Amygdala (tissue), 56 donors: ENCODE results near the gene KRTAP2-1.
"Not testable (repeated sequence)": the region's sequence is repeated elsewhere in the genome, so short reads cannot be mapped to it uniquely, and the experiment has no call there.

Experiments used
- DNase-seq, 56 donors: peaks; one replicate each; lab custom pipeline; 2025; lab: John Stamatoyannopoulos, UW

Gene KRTAP2-1

DNA sequence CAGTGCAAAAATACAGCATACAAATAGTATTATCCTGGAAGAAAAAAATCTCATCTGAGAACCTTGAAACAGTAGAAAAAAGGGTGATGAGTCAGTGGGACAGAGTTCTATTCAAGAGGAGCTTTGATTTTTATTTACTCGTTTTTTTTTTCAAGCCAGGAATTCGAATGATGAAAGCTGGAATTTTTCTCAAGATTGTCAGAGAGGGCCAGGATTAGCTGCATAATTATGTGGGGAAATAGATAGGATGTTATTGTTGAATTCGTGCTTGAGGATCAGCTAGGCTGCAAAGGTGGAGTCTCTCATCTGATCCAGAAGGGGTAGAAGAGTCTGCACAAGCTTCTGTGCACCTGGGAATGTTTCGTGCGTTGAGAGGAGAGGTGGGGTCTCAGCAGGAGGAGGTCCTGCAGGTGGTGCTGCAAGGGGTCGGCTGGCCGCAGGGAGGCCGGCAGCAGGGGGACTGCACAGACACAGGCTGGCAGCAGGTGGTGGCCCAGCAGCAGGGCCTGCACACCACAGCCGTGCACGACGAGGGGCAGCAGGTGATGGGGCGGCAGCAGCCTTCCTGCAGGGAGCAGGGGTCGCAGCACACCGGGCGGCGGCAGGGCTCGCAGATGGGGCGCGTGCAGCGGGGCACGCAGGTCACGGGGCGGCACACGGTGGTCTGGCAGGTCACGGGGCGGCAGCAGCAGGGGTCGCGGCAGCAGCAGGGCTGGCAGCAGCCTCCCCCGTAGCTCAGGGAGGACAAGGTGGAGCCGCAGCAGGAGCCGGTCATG lies 12.3 kb upstream of the KRTAP2-1 start:
- not testable (repeated sequence) for DNase-seq

DNA sequence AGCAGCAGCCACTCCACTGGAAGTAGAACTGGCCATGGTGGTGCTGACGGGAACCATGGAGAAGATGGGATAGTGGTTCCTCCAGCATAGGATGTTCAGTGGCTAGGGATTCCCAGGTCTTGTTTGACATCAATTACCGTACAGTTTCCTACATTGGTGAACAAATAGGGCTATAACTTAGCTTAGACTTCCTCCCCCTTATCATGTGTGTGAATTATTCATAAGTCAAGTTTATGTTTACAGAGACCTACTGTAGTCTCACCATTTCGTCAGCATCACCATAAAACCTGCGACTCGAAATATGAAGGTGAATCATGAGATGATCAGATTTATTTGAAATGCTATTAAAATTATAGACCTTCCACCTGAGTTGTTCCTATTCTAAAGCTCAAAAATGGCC lies 11.6 kb upstream of the KRTAP2-1 start:
- no peak for DNase-seq

DNA sequence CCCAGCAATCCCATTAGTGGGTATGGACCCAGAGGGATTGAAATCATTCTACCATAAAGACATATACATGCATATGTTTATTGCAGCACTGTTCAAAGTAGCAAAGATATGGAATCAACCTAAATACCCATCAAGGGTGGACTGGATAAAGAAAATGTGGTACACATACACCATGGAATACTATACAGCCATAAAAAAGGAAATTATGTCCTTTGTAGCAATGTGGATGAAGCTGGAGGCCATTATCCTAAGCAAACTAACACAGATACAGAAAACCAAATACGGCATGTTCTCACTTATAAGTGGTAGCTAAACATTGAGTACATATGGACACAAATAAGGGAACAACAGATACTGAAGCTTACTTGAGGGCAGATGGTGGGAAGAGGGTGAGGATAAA lies 10.4 kb upstream of the KRTAP2-1 start:
- no peak for DNase-seq

DNA sequence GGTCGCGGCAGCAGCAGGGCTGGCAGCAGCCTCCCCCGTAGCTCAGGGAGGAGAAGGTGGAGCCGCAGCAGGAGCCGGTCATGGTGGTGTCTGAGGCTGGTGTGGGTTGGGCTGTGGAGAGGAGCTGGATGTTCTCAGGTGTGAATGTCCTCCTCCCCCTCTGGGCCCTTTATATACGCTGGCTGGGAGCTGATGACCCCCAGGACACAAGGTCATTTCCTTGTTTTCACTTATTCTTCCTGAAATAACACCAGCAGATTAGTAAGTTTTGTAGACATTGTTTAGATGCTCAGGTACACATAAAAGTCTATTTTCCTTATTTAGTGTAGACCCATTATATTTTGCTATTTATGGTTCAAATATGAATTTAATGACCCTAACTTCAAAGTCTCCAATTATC lies 8.0 kb upstream of the KRTAP2-1 start, which contains the start of gene KRTAP2-2:
Gene KRTAP2-2 (minus strand): TSS at position 101 of the 400 bp plus-strand sequence. CDS start 19 bp downstream, at position 82.
- DNase-seq = not testable (repeated sequence)

DNA sequence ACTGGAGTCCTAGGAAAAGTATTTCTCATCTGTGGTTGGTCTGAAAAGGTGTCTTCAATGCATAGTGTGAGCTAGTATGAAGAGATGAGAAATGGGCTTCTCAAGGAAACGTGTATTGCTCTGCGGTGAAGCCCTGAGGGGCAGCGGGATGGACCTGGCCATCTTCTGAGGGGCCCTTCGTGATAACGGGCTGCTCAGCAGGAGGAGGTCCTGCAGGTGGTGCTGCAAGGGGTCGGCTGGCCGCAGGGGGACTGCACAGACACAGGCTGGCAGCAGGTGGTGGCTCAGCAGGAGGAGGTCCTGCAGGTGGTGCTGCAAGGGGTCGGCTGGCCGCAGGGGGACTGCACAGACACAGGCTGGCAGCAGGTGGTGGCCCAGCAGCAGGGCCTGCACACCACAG lies 7.4 kb upstream of the KRTAP2-1 start:
- not testable (repeated sequence) for DNase-seq

DNA sequence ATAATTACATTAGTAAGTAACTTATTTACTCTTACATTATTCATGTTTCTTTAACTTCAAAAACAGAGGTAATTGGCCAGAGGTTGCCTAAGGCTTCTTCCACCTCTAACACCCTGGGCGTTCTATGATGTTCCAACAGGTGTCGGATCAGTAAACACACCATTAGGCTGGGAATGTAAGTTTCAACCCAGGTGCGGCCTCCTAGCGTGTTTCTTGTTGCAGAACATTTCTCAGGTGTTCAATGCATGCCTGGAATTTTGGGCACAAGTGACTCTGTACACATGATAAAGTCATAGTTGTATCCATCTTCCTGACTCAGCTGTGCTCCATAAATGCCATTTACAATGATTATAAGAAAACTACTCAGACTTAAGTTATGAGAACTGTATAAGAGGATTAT lies 6.9 kb upstream of the KRTAP2-1 start:
- no peak for DNase-seq

DNA sequence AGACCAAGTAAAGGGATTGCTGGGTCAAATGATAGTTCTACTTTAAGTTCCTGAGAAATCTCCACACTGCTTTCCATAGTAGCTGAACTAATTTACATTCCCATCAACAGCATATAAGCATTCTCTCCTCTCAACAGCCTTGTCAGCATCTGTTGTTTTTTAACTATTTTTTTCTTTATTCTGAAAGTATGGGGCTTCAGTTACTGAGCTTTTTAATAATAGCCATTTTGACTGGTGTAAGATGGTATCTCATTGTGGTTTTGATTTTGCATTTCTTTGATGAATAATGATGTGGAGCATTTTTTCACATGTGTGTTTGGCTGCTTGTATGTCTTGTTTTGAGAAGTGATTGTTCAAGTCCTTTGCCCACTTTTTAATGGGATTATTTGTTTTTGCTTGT lies 5.5 kb upstream of the KRTAP2-1 start:
- no peak for DNase-seq

DNA sequence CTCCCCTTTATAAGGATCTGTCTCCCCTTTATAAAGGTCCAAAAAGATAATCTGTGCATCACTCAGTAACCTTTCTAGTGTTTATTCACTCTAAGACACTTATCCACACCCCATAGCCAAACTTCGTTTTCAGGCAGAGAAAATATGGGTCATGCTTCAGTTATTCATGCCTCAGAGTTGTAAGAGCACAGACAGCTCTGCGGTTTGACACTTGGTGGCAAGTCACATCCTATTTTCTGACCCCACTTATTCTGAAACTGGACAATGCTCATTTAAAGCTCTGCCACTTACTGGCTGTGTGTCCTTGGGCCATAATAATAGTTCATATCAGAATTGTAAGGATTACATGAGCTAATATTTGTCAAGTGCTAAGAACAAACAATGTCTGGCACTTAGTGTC lies 2.0 kb upstream of the KRTAP2-1 start:
- DNase-seq = no peak

DNA sequence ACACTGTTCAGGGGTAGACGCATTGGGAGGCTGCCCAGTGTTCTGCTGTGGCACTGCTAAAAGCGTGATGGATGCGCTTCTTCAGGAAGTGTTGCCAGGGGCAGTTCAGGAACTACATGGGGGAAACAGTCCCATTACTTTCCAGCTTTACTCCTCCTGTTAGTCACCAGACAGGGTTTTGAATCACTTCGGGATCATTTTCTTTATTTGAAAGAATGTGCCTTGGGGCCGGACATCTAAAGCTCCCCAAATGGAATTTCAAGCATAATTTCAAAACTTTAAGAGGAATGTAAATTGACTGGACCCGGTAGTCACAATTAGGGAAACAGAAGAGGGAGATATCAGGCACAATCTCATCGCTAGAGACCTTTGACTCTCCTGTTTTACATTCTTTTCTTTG lies 1.3 kb upstream of the KRTAP2-1 start:
- DNase-seq = no peak

DNA sequence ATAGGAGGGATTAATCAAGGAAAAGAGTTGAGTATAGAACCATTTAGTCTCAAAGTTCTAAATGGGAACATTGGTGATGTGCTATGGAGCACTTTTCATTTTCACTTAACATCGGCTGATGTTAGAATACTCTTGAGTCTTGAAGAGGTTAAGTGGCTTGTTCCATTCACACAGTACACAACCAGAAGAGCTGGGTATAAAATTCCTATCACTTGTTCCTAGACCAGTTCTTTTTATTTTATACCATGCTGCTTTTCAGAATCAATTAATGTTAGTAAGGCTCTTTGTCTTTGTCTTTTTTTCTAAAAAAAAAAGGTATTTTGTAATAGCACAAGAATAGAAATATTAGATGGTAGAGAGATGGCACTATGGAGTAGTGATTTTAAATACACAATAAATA lies 4.2 kb downstream of the KRTAP2-1 start:
- no peak for DNase-seq

DNA sequence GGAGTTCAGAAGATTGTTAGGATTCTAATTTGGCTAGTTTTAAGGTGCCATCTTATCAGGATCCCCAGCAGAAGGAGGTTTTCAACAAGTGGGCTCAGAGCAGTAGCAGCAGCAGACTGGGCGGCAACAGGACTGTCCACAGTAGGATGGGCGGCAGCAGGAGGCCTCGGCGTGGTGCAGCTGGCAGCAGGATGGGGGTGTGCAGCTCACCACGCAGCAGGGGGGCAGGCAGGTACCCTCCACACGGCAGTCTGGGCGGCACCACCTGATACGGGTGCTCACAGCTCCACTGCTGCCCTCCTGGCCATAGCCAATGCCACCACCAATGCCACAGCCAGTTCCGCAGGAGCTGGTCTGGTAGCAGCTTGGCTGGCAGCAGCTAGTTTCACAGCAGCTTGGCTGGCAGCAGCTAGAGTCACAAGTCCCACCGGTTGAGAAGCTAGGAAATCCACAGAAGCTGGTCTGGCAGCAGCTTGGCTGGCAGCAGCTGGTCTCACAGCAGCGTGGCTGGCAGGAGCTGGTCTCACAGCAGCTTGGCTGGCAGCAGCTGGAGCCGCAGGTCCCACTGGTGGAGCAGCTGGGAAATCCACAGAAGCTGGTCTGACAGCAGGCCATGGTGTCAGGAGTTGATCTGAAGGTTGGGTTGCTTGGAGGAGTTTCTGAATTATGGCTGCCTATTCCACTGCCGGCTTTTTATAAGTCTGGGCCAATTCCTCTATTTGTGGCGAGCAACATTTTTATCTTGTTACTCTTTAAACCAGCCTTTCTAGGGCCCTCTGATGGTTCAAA lies 6.1 kb downstream of the KRTAP2-1 start, which contains the start of gene KRTAP1-1:
Gene KRTAP1-1 (minus strand): TSS at position 668 of the 789 bp plus-strand sequence. CDS start 53 bp downstream, at position 615.
- DNase-seq = not testable (repeated sequence)

DNA sequence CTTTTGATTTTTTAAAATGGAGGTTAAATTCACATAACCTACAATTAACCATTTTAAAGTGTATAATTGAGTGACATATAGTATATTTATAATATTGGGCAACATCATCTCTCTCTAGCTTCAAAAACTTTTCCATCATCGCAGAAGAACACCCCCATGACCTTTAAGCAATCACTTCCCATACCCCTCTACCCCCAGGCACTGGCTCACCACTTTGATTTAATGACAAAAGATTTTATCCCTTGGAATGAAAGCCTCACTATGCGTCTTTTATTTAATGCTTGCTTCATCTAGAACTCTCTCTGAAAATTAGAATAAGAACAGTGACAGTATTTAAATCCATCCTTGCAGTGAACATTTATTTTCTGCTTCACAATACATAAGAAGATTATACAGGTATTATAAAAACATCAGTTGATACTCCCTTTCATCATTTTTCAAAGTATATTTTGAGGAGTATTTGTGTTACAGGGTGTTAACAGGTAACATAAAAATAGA lies 9.2 kb downstream of the KRTAP2-1 start:
- DNase-seq = no peak

DNA sequence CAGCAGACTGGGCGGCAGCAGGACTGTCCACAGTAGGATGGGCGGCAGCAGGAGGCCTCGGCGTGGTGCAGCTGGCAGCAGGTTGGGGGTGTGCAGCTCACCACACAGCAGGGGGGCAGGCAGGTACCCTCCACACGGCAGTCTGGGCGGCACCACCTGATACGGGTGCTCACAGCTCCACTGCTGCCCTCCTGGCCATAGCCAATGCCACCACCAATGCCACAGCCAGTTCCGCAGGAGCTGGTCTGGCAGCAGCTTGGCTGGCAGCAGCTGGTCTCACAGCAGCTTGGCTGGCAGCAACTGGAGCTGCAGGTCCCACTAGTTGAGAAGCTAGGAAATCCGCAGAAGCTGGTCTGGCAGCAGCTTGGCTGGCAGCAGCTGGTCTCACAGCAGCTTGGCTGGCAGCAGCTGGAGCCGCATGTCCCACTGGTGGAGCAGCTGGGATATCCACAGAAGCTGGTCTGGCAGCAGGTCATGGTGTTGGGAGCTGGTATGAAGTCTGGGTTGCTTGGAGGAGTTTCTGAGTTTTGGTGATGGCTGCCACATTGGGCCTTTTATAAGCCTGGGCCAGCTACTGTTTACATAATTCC lies 12.7 kb downstream of the KRTAP2-1 start, which contains the start of gene KRTAP1-3:
Gene KRTAP1-3 (minus strand): TSS at position 529 of the 590 bp plus-strand sequence. CDS start 53 bp downstream, at position 476.
- DNase-seq = not testable (repeated sequence)

DNA sequence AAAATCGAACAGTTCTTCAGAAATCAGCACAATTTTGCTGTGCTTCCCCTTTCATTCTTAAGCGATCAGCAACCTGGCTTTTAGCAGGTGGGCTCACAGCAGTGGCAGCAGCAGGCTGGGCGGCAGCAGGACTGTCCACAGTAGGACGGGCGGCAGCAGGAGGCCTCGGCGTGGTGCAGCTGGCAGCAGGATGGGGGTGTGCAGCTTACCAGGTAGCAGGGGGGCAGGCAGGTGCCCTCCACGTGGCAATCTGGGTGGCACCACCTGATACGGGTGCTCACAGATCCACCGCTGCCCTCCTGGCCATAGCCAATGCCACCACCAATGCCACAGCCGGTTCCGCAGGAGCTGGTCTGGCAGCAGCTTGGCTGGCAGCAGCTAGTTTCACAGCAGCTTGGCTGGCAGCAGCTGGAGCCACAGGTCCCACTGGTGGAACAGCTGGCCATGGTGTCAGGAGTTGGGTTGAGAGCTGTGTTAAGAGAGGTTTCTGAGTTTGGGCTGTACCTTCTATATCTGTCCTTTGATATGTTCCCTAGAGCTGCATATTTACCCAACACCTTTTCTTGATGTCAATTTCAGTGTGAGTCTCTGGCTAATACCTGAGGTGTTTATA lies 17.4 kb downstream of the KRTAP2-1 start, which contains the start of gene KRTAP1-4:
Gene KRTAP1-4 (minus strand): TSS at position 563 of the 613 bp plus-strand sequence. CDS start 117 bp downstream, at position 446.
- DNase-seq = no peak

DNA sequence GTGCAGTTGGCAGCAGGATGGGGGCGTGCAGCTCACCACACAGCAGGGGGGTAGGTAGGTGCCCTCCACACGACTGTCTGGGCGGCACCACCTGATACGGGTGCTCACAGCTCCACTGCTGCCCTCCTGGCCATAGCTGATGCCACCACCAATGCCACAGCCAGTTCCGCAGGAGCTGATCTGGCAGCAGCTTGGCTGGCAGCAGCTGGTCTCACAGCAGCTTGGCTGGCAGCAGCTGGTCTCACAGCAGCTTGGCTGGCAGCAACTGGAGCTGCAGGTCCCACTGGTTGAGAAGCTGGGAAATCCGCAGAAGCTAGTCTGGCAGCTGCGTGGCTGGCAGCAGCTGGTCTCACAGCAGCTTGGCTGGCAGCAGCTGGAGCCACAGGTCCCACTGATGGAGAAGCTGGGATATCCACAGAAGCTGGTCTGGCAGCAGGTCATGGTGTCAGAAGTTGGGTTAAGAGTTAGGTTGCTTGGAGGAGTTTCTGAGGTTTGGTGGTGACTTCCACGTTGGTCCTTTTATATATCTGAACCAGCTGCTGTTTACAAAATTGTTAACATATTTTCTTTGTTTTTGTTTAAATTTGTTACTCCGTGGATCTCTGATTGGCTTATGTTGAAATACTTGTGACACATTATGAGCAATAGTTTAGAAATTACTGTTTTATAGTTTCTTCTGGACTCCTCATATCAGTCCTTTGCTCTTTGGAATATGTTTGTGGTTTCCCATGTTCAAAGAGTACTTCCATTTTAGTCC lies 20.2 kb downstream of the KRTAP2-1 start, which contains the start of gene KRTAP1-5:
Gene KRTAP1-5 (minus strand): TSS at position 494 of the 757 bp plus-strand sequence. CDS start 53 bp downstream, at position 441.
- DNase-seq = no peak

DNA sequence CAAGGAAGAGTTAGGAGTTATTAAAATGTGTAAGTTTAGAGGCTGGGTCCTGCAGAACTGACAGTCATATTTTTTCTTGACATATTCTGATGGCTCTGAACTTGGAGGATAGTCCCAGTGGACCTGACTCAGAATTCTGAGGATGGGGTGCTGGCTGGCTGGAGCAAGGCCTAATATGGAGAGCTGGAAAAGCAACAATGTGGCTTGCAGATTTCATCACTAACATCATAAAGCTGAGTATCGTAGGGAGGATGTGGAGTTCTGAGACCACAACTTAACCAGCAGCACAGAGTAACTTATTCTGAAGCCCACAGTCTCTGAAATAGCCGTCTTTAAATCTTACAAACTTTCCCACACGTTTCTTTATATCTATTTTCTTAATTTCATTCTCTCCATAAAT lies 22.4 kb downstream of the KRTAP2-1 start:
- DNase-seq = no peak

DNA sequence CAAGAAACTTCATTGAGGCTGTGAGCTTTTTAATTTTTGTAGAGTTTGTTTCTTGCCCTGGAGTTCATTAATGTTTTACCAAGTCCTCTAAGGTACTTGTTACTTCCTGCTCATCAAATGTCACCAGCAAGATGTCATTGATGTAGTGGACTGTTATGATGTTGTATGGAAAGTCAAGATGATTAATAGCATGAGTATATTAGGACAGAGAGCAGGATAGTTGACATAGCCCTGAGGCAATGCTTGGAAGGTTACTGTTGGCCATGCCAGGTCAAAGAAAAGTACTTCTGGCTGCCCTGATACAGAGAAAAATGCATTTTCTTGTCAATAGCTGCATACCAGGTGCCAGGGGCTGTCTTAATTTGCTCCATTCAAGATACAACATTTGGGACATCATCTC lies 26.8 kb downstream of the KRTAP2-1 start:
- no peak for DNase-seq

DNA sequence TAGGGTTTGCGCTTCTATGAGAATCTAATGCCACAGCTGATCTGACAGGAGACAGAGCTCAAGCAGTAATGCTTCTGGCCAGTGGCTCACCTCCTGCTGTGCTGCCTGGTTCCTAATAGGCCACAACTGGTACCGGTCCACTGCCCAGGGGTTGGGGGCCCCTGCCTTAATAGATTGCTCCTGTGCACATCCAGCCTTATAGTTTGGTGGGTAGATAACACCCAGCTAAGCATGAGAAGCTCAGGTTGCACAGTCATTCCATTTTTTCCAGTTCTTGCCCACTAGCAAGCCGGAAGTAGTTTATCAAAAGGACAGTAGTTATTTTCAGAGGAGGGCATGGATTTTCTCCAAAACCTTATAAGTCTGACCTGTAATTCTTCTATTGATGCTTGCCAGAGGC lies 27.7 kb downstream of the KRTAP2-1 start:
- no peak for DNase-seq

DNA sequence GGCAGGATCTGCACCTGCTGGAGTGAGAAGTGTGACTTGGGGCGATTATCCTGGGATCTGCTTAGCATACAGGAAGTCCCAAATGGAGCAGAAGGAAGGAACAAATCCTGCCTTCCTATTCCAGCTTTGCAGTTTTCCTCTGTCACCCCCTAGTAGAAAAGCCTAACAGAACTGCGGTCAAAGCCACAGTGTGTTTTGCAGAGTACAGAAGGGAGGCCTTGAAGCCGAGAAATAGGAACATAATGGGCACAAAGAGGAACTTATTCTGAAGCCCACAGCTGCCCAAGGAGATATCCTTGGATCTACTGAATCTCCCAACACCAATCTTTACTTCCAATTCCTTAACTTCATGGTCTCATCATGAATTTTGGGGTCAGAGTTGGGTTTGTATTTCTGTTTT lies 28.6 kb downstream of the KRTAP2-1 start:
- no peak for DNase-seq
